CD4-positive, alpha-beta T cell (primary cell): Measurements from ENCODE around the gene IQCH. TPM values are rescaled to one million over a fixed set of nuclear protein-coding genes. Genes with fewer than 3 reads are reported as not detected.

Experiments used
- ATAC-seq: fragments of 200-7000 bp; cut with Tn5 transposase; one replicate; pipeline ENCODE4 v1.10.0; 2022; ENCODE audit warnings: mild to moderate bottlenecking; ENCODE audit not compliant: poor library complexity
- CTCF ChIA-PET: fragments of 350-600 bp; sonication (Branson Sonifier 250); formaldehyde crosslinking; loops from one replicate; lab custom pipeline; 2021; ENCODE audit warnings: antibody characterized with exemption, inconsistent platforms; lab: Charles Lee
- POLR2A ChIA-PET: fragments of 350-600 bp; sonication (Branson Sonifier 250); formaldehyde crosslinking; loops from one replicate; lab custom pipeline; 2021; ENCODE audit warnings: antibody characterized with exemption, inconsistent platforms; lab: Charles Lee
- DNase-seq, 14 experiments: peaks; one replicate each; pipeline ENCODE4 v3.0.0-alpha.2; 2013 to 2020; ENCODE audit warnings: mixed read lengths in 2 of 14
- H3K27ac ChIP-seq, 2 donors: one replicate each; pipeline versions ENCODE4 v1.5.1 to v1.7.0; 2013; ENCODE audit warnings: low read length in 2 of 2, low read depth in 1 of 2, mild to moderate bottlenecking in 1 of 2
- H3K27me3 ChIP-seq, 2 experiments: 1 replicate in 1 of 2; 2 replicates in 1 of 2; pipeline versions ENCODE4 v1.6.1 to v1.7.0; 2013; ENCODE audit warnings: low read length in 2 of 2, control low read depth in 1 of 2, mild to moderate bottlenecking in 1 of 2, moderate library complexity in 1 of 2; ENCODE audit not compliant: insufficient read depth in 2 of 2, control insufficient read depth in 1 of 2
- H3K36me3 ChIP-seq: one replicate; pipeline ENCODE4 v1.6.1; 2013; ENCODE audit warnings: low read length, control low read depth; ENCODE audit not compliant: insufficient read depth
- H3K4me1 ChIP-seq: one replicate; pipeline ENCODE4 v1.6.1; 2013; ENCODE audit warnings: low read length, control low read depth; ENCODE audit not compliant: insufficient read depth
- H3K4me3 ChIP-seq: one replicate; pipeline ENCODE4 v1.5.1; 2013; ENCODE audit warnings: mild to moderate bottlenecking, low read length, moderate library complexity
- H3K9me3 ChIP-seq, 2 experiments: 1 replicate in 1 of 2; 2 replicates in 1 of 2; pipeline versions ENCODE4 v1.6.1 to v1.7.0; 2013; ENCODE audit warnings: low read length in 2 of 2, mild to moderate bottlenecking in 2 of 2, control low read depth in 1 of 2, moderate library complexity in 1 of 2; ENCODE audit not compliant: control insufficient read depth in 1 of 2, insufficient read depth in 1 of 2
- H3K27ac Mint-ChIP-seq: one replicate; pipeline ENCODE4 v1.8.0; 2020; ENCODE audit warnings: mixed read lengths
- H3K27me3 Mint-ChIP-seq: one replicate; pipeline ENCODE4 v1.8.0; 2021; ENCODE audit warnings: mixed read lengths
- H3K36me3 Mint-ChIP-seq: one replicate; pipeline ENCODE4 v1.8.0; 2021; ENCODE audit warnings: low read depth, mixed read lengths
- H3K4me1 Mint-ChIP-seq: one replicate; pipeline ENCODE4 v1.8.0; 2021; ENCODE audit warnings: low read depth, mixed read lengths
- H3K4me3 Mint-ChIP-seq: one replicate; pipeline ENCODE4 v1.8.0; 2020; ENCODE audit warnings: mild to moderate bottlenecking, mixed read lengths
- H3K9me3 Mint-ChIP-seq: one replicate; pipeline ENCODE4 v1.8.0; 2020; ENCODE audit warnings: mixed read lengths
- CTCF ChIP-seq: fragments of 200-600 bp; IDR thresholded peaks from one replicate; pipeline ENCODE4 v1.8.0; 2022; ENCODE audit warnings: antibody characterized with exemption, mild to moderate bottlenecking
- intact Hi-C, 2 experiments: fragments of 100-400 bp; cut with DNase I in 1 of 2; cut with micrococcal nuclease in 1 of 2; formaldehyde crosslinking; loops; one replicate each; pipeline versions ENCODE4 v1.15.1 to v1.9.0; 2023 to 2025; cut with DNase I, micrococcal nuclease
- total RNA-seq, 174 experiments: library from RNA in 2 of 174; stranded (reverse) in 2 of 174; gene quantifications; one replicate each; pipeline ENCODE4 v1.2.3 and lab custom pipeline; 2021 to 2026

Gene IQCH
- total RNA-seq, 2 experiments from 2014 or later = 0.85 to 1.3 TPM

- Histone ChIP-seq H3K27ac (no peak overlapping the region), H3K9me3 (no peaks in the 10 kb centered on the region), H3K4me3 (no peak overlapping the region), H3K27me3 (no peaks in the 10 kb centered on the region), H3K36me3 (no peaks in the 10 kb centered on the region), H3K4me1 (no peaks in the 10 kb centered on the region)
- intact Hi-C loops = no loop called here
- H3K4me3 Mint-ChIP-seq = no peak overlapping the region
- H3K27ac Mint-ChIP-seq = no peak overlapping the region
- DNase-seq (no peak), ATAC-seq (no peak)
- ChIA-PET POLR2A (no interaction called here), CTCF (no interaction called here)
- H3K9me3 Mint-ChIP-seq = no peaks in the 10 kb centered on the region
- H3K4me1 Mint-ChIP-seq = no peaks in the 10 kb centered on the region
- H3K27me3 Mint-ChIP-seq = no peaks in the 10 kb centered on the region
- no peak for TF ChIP-seq CTCF
- H3K36me3 Mint-ChIP-seq = no peaks in the 10 kb centered on the region
Measured at GRCh38 chr15:67468416-67468815, 213.8 kb downstream of the IQCH start.

GRCh38 chr15:67469680-67470079 lies 215.1 kb downstream of the IQCH start:
- Histone ChIP-seq H3K4me3 (no peak overlapping the region), H3K4me1 (no peaks in the 10 kb centered on the region), H3K9me3 (no peaks in the 10 kb centered on the region), H3K36me3 (no peaks in the 10 kb centered on the region), H3K27ac (no peak overlapping the region), H3K27me3 (no peaks in the 10 kb centered on the region)
- ChIA-PET CTCF (interaction anchor here (1.5 kb wide), 1 partner anchor 13 kb away, joined by 5 read pairs; no protein-coding TSS in a partner anchor), POLR2A (no interaction called here)
- no peaks in the 10 kb centered on the region for H3K4me1 Mint-ChIP-seq
- H3K4me3 Mint-ChIP-seq = no peak overlapping the region
- H3K27ac Mint-ChIP-seq = no peak overlapping the region
- intact Hi-C loops = loop anchor here in 1 of 2 experiments (10.0 kb wide), 1 partner anchor 95 kb away; no protein-coding TSS in a partner anchor
- no peaks in the 10 kb centered on the region for H3K36me3 Mint-ChIP-seq
- no peaks in the 10 kb centered on the region for H3K27me3 Mint-ChIP-seq
- H3K9me3 Mint-ChIP-seq = no peaks in the 10 kb centered on the region
- ATAC-seq = no peak
- no peak for TF ChIP-seq CTCF
- no peak for DNase-seq

- CTCF ChIA-PET = no interaction called here
Measured at GRCh38 chr15:67472957-67473356, 218.4 kb downstream of the IQCH start.

More at GRCh38 chr15:67472957-67473356, 218.4 kb downstream of the IQCH start:
- no peaks in the 10 kb centered on the region for H3K9me3 Mint-ChIP-seq
- no peaks in the 10 kb centered on the region for H3K36me3 Mint-ChIP-seq
- no peak overlapping the region for H3K4me3 Mint-ChIP-seq
- Histone ChIP-seq H3K27me3 (no peaks in the 10 kb centered on the region), H3K27ac (no peak overlapping the region), H3K9me3 (no peaks in the 10 kb centered on the region), H3K4me3 (no peak overlapping the region), H3K36me3 (no peaks in the 10 kb centered on the region), H3K4me1 (no peaks in the 10 kb centered on the region)
- no peaks in the 10 kb centered on the region for H3K4me1 Mint-ChIP-seq
- ATAC-seq (no peak), DNase-seq (no peak)
- TF ChIP-seq CTCF = no peak
- no peaks in the 10 kb centered on the region for H3K27me3 Mint-ChIP-seq
- POLR2A ChIA-PET = no interaction called here
- H3K27ac Mint-ChIP-seq = no peak overlapping the region
- intact Hi-C loops = loop anchor here in 1 of 2 experiments (10.0 kb wide), 1 partner anchor 92 kb away; no protein-coding TSS in a partner anchor
